HG03175 (cell line): ENCODE data around the gene DCTN5.
"Not testable (repeated sequence)": the region's sequence is repeated elsewhere in the genome, so short reads cannot be mapped to it uniquely, and the experiment has no call there.

Experiments
- ATAC-seq: cut with Tn5 transposase; IDR thresholded peaks from one replicate; pipeline ENCODE4 v1.9.1; 2021; ENCODE audit warnings: mild to moderate bottlenecking, moderate library complexity; ENCODE audit not compliant: unreplicated experiment

Gene DCTN5

GRCh38 chr16:23692190-23692837 is 51.0 kb downstream of the DCTN5 start:
- no peak for ATAC-seq

- no peak for ATAC-seq
Measured at GRCh38 chr16:23694265-23694643, 53.0 kb downstream of the DCTN5 start.

DNA sequence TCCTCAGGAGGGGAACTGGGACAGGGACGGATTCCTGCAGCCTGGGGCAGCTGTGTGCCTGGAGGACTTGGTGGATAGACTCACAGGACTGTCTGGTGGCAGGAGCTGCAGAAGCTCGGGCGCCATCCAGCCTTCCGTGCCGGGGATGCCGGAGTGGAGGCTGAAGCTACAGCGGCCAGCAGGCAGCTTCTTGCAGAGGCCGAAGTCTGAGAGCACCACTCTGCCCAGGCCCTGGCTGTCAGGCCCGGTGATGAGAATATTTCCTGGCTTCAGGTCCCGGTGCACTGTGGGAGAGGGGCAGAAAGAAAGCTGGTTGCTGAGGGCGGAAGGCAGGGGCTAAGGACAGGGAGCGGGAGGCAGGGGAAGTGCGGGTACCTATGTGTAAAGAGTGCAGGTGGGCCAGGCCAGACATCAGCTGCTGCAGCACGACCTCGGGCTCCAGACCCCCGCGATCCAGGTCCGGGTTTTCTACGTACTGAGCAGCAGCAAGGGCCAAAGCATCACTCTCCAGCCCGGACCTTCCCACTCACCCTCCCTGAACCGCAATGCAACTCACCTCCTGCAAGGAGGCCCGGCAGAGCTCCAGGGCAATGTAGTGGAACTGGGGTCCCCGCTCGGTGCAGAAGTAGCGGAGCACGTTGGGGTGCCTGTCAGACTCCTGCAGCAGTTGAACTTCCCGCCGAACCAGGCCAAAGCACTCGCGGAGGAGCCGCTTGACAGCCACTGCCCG is 53.5 kb downstream of the DCTN5 start:
- ATAC-seq = no peak

- ATAC-seq = no peak
Measured at GRCh38 chr16:23695756-23696155, 54.5 kb downstream of the DCTN5 start.

DNA sequence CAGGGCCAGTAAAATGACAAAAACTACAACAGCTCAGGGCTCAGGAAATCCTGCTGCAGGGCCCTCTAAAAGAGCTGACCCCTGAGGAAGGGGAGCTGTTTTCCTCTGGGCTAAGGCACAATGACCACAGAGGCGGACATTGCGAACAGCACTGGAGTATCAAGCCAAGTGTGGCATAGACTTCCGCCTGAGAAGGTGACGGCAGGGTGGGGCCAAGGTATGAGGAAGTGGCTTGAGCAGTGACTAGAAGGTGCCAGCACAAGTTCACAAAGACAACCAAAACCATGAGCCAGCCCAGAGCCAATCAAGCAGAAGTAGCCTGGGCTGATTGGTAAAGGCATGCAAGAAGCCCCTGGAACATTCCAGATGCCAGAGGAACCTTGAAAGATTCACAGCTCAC is 57.8 kb downstream of the DCTN5 start:
- no peak for ATAC-seq

DNA sequence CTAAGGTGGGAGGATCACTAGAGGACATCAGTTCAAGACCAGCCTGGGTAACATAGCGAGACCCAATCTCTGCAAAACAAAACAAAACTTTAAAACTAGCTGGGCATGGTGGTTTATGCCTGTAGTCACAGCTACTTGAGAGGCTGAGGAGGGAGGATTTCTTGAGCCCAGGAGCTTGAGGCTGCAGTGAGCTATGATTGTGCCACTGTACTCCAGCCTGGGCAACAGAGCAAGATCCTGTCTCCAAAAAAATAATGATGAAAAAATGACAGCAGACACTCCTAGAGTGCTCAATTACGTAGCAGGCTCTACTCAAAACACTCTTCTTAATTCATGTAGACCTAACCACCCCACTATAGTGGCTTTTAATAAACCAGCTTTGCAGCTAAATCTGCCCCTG is 58.8 kb downstream of the DCTN5 start:
- ATAC-seq = no peak

GRCh38 chr16:23700509-23700908 is 59.2 kb downstream of the DCTN5 start:
- ATAC-seq = no peak

GRCh38 chr16:23701045-23701444 is 59.8 kb downstream of the DCTN5 start:
- ATAC-seq = no peak

DNA sequence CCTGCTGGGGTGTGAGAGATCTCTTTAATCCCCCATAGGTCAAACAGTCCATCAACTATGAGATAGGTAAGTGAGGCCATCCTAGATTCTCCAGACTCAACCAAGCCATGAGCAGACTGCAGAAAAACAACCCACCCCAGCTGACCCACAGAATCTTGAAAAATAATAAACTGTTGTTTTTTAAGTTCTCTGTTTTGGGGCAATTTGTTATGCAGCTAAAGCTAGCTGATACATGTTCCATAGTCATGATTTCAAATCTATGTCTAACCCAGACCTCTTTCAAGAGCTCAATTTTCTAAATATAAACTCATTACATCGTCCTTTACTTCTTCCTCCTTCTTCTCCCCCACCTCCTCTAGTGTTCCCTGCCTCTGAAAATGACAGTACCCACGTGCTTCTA is 61.7 kb downstream of the DCTN5 start:
- ATAC-seq = no peak

GRCh38 chr16:23704772-23705516 is 63.7 kb downstream of the DCTN5 start:
- no peak for ATAC-seq

DNA sequence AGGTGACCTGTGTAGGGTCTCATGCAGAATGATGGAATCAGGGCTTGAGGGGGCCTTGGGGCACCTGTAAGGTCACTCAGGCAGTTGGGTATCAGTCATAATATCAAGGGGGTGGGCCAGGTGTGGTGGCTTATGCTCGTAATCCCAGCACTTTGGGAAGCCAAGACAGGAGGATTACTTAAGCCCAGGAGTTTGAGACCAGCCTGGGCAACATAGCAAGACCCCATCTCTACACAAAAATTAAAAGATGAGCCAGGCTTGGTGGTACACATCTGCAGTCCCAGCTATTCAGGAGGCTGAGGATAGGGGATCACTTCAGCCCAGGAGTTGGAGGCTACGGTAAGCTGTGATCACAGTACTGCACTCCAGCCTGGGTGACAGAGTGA is 64.2 kb downstream of the DCTN5 start:
- no peak for ATAC-seq

DNA sequence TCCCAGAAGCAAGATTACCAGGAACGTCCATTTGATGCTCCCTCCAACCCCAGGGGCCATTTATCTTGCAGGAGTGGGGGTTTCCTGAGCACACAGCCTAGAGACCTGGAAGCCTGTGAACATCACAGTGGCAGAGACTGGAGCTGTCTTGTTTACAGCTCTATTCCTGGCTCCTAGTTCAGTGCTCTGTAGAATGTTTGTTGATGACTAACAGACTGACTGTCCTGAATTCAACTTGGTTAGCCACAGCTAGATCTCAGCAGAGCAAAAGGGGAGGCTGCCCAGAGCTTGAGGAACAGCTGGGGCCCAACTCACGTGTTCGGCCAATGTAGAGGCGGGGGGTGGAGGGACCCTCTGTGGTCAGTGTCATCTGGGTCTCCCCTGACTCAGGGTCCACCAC is 65.2 kb downstream of the DCTN5 start:
- ATAC-seq = no peak

GRCh38 chr16:23709536-23709935 is 68.3 kb downstream of the DCTN5 start:
- no peak for ATAC-seq

DNA sequence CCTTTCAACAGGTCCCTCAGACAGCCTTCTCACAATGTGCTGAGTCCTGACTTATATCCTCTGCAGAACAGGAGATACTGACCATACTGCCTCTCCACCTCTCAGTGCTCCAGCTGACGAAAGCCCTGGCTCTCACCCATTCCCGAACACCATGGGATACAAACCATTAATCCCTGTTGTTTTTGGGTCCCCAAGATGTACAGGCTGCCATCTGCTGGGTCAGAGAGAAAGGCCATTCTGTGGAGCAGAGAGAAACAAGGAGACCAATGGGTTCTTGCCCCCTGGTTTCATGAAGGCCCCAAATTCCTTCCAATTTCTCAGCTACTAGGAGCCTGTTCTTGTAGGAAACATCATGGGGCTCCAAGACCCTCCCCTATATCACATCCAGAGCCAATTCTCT is 68.7 kb downstream of the DCTN5 start:
- ATAC-seq = no peak

- ATAC-seq = no peak
Measured at GRCh38 chr16:23710504-23710903, 69.2 kb downstream of the DCTN5 start.

- no peak for ATAC-seq
Measured at GRCh38 chr16:23711785-23712184, 70.5 kb downstream of the DCTN5 start.

GRCh38 chr16:23712976-23713375 is 71.7 kb downstream of the DCTN5 start, which contains the start of gene ERN2:
Gene ERN2 (minus strand): TSS chr16:23713222. CDS start chr16:23713187, 35 bp downstream.
- no peak for ATAC-seq

- ATAC-seq = no peak
Measured at GRCh38 chr16:23716484-23716883, 75.2 kb downstream of the DCTN5 start.

DNA sequence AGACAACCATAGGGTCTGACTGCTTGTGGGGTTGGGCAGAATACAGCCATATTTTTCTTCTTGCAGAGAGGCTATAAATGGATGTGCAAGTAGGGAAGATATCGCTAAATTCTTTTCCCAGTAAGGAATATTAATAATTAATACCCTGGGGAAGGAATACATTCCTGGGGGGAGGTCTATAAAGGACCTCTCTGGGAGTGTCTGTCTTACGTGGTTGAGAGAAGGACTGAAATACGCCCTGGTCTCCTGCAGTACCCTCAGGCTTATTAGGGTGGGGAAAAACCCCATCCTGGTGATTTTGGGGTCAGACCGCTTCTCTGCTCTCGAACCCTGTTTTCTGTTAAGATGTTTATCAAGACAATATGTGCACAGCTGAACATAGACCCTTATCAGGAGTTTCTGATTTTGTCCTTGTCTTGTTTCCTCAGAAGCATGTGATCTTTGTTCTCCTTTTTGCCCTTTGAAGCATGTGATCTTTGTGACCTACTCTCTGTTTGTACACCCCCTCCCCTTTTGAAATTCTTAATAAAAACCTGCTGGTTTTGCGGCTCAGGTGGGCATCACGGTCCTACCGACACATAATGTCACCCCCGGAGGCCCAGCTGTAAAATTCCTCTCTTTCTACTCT is 81.5 kb downstream of the DCTN5 start:
- ATAC-seq = not testable (repeated sequence)

GRCh38 chr16:23724096-23724784 is 83.0 kb downstream of the DCTN5 start:
- no peak for ATAC-seq

- no peak for ATAC-seq
Measured at GRCh38 chr16:23724785-23725131, 83.5 kb downstream of the DCTN5 start.
